Stimulated activated CD8-positive, alpha-beta memory T cell treated with anti-CD3 and anti-CD28 coated beads, Interleukin-12 subunit alpha, Interleukin-12 subunit beta, amount 100 ng/mL, for 24 hours (primary cell): Measurements from ENCODE around the gene ARHGEF4.
"Not testable (repeated sequence)": the region's sequence is repeated elsewhere in the genome, so short reads cannot be mapped to it uniquely, and the experiment has no call there.

ENCODE experiments used
- DNase-seq: peaks from one replicate; pipeline ENCODE4 v3.0.0-alpha.2; 2020; ENCODE audit errors: extremely low read depth

ARHGEF4 gene

GRCh38 chr2:130975729-130976128, 139.0 kb downstream of the ARHGEF4 start:
- no peak for DNase-seq

GRCh38 chr2:130976591-130977237, 140.0 kb downstream of the ARHGEF4 start:
- DNase-seq: no peak

GRCh38 chr2:130977461-130978050, 140.8 kb downstream of the ARHGEF4 start:
- DNase-seq: no peak

- no peak for DNase-seq
Measured at GRCh38 chr2:130981667-130982066, 145.0 kb downstream of the ARHGEF4 start.

- no peak for DNase-seq
Measured at GRCh38 chr2:130985206-130985780, 148.6 kb downstream of the ARHGEF4 start.

GRCh38 chr2:130985831-130986649, 149.3 kb downstream of the ARHGEF4 start:
- DNase-seq: no peak

- DNase-seq: no peak
Measured at GRCh38 chr2:130986890-130987493, 150.3 kb downstream of the ARHGEF4 start.

GRCh38 chr2:130987519-130988425, 151.1 kb downstream of the ARHGEF4 start:
- DNase-seq: no peak

- not testable (repeated sequence) for DNase-seq
Measured at GRCh38 chr2:130991446-130991845, 154.7 kb downstream of the ARHGEF4 start.

- not testable (repeated sequence) for DNase-seq
Measured at GRCh38 chr2:130992003-130992402, 155.3 kb downstream of the ARHGEF4 start.

GRCh38 chr2:130996691-130997090, 160.0 kb downstream of the ARHGEF4 start:
- no peak for DNase-seq

- no peak for DNase-seq
Measured at GRCh38 chr2:130997198-130997597, 160.5 kb downstream of the ARHGEF4 start.

GRCh38 chr2:130998561-130998960, 161.8 kb downstream of the ARHGEF4 start:
- no peak for DNase-seq

GRCh38 chr2:131004446-131005209, 167.9 kb downstream of the ARHGEF4 start:
- DNase-seq: no peak

GRCh38 chr2:131005216-131005935, 168.7 kb downstream of the ARHGEF4 start:
- DNase-seq: no peak

- DNase-seq: no peak
Measured at GRCh38 chr2:131006561-131006960, 169.8 kb downstream of the ARHGEF4 start.

GRCh38 chr2:131008967-131009366, 172.3 kb downstream of the ARHGEF4 start:
- DNase-seq: no peak

GRCh38 chr2:131009713-131010475, 173.2 kb downstream of the ARHGEF4 start:
- no peak for DNase-seq

- DNase-seq: no peak
Measured at GRCh38 chr2:131010566-131010965, 173.9 kb downstream of the ARHGEF4 start.
